Measurements from ENCODE around the gene EPB41L4B. TPM values are rescaled to one million over a fixed set of nuclear protein-coding genes. Genes with fewer than 3 reads are reported as not detected.

EPB41L4B gene
- total and polyA plus RNA-seq, 3 donors from 2014 or later: 10.9 to 14.5 (median 14.3) TPM

GRCh38 chr9:109295221-109296130 is 25.4 kb downstream of the EPB41L4B start:
- H3K9me3 ChIP-seq: no peaks in the 10 kb centered on the region
- intact Hi-C loops (cut with DNase I; ENCODE audit: low total_unique reads): no loop called here
- no peak overlapping the region for H3K27ac ChIP-seq
- no peak overlapping the region for H3K4me3 ChIP-seq
- no peaks in the 10 kb centered on the region for H3K36me3 ChIP-seq (ENCODE audit: low read depth, missing control alignments)
- 65 to 67% methylated on average over 4 of the region's 4 CpGs for WGBS, 2 donors
- H3K27me3 ChIP-seq: no peaks in the 10 kb centered on the region
- H3K4me1 ChIP-seq: peaks cover 2% of the 10 kb centered on the region
- no peak for DNase-seq
- TF ChIP-seq POLR2A (IDR thresholded peaks at IDR 0.05): no peak

GRCh38 chr9:109290385-109290784 is 30.5 kb downstream of the EPB41L4B start:
- Histone ChIP-seq H3K4me3 (no peak overlapping the region), H3K27me3 (no peaks in the 10 kb centered on the region), H3K36me3 (ENCODE audit: low read depth, missing control alignments) (no peaks in the 10 kb centered on the region), H3K4me1 (peaks cover 1% of the 10 kb centered on the region), H3K9me3 (no peaks in the 10 kb centered on the region), H3K27ac (no peak overlapping the region)
- intact Hi-C loops (cut with DNase I; ENCODE audit: low total_unique reads): no loop called here
- DNase-seq: no peak
- TF ChIP-seq POLR2A (IDR thresholded peaks at IDR 0.05) (no peak), CTCF (IDR thresholded peaks at IDR 0.05) (no peak)

GRCh38 chr9:109289931-109290330 is 30.9 kb downstream of the EPB41L4B start:
- Histone ChIP-seq H3K27ac (no peak overlapping the region), H3K27me3 (no peaks in the 10 kb centered on the region), H3K36me3 (ENCODE audit: low read depth, missing control alignments) (no peaks in the 10 kb centered on the region), H3K4me1 (no peaks in the 10 kb centered on the region), H3K4me3 (no peak overlapping the region), H3K9me3 (no peaks in the 10 kb centered on the region)
- TF ChIP-seq POLR2A (IDR thresholded peaks at IDR 0.05) (no peak), CTCF (IDR thresholded peaks at IDR 0.05) (no peak)
- WGBS, 2 donors: 87 to 88% methylated on average over 8 of the region's 8 CpGs
- DNase-seq: no peak
- intact Hi-C loops (cut with DNase I; ENCODE audit: low total_unique reads): no loop called here

GRCh38 chr9:109289186-109289585 is 31.7 kb downstream of the EPB41L4B start:
- Histone ChIP-seq H3K27me3 (no peaks in the 10 kb centered on the region), H3K27ac (no peak overlapping the region), H3K36me3 (ENCODE audit: low read depth, missing control alignments) (no peaks in the 10 kb centered on the region), H3K4me3 (no peak overlapping the region), H3K4me1 (no peaks in the 10 kb centered on the region), H3K9me3 (no peaks in the 10 kb centered on the region)
- intact Hi-C loops (cut with DNase I; ENCODE audit: low total_unique reads): no loop called here
- 73 to 74% methylated on average over 5 of the region's 5 CpGs for whole genome bisulfite sequencing, 2 donors
- DNase-seq: no peak
- TF ChIP-seq CTCF (IDR thresholded peaks at IDR 0.05) (no peak), POLR2A (IDR thresholded peaks at IDR 0.05) (no peak)

GRCh38 chr9:109286981-109287380 is 33.9 kb downstream of the EPB41L4B start:
- Histone ChIP-seq H3K36me3 (ENCODE audit: low read depth, missing control alignments) (no peaks in the 10 kb centered on the region), H3K9me3 (no peaks in the 10 kb centered on the region), H3K27ac (no peak overlapping the region), H3K27me3 (no peaks in the 10 kb centered on the region), H3K4me3 (no peak overlapping the region), H3K4me1 (no peaks in the 10 kb centered on the region)
- peak; percentile 88 for DNase-seq
- TF ChIP-seq CTCF (IDR thresholded peaks at IDR 0.05) (no peak), POLR2A (IDR thresholded peaks at IDR 0.05) (no peak)
- intact Hi-C loops (cut with DNase I; ENCODE audit: low total_unique reads): no loop called here
